HepG2 (cell line): ENCODE data around the gene SLC17A5. TPM values are rescaled to one million over a fixed set of nuclear protein-coding genes. Genes with fewer than 3 reads are reported as not detected.

Experiments used
- ARID5B ChIP-seq: IDR thresholded peaks from 2 replicates; pipeline ENCODE4 v1.4.0; 2020; ENCODE audit warnings: mild to moderate bottlenecking, missing genetic modification reagents
- FOXA3 ChIP-seq: IDR thresholded peaks from 2 replicates; pipeline ENCODE4 v1.6.1; 2016; ENCODE audit warnings: missing genetic modification reagents, missing compliant biosample characterization
- JUNB ChIP-seq: sonication (generic); formaldehyde crosslinking; IDR thresholded peaks from 2 replicates; pipeline ENCODE4 v1.8.0; 2022; ENCODE audit warnings: missing genetic modification reagents, mild to moderate bottlenecking, borderline replicate concordance
- PATZ1 ChIP-seq: sonication (generic); formaldehyde crosslinking; IDR thresholded peaks from 2 replicates; pipeline ENCODE4 v1.4.0; 2020; ENCODE audit warnings: missing genetic modification reagents
- PBX3 ChIP-seq: sonication (generic); formaldehyde crosslinking; IDR thresholded peaks from 2 replicates; pipeline ENCODE4 v1.8.1; 2023; ENCODE audit warnings: missing genetic modification reagents, inconsistent platforms, borderline replicate concordance
- POLR2A ChIP-seq, 2 experiments: IDR thresholded peaks; 2 replicates each; pipeline ENCODE4 v1.6.1; 2011; ENCODE audit warnings: low read depth in 2 of 2, low read length in 2 of 2, mild to moderate bottlenecking in 1 of 2, moderate library complexity in 1 of 2; ENCODE audit not compliant: insufficient read depth in 1 of 2
- REL ChIP-seq: sonication (generic); formaldehyde crosslinking; conservative IDR thresholded peaks from 2 replicates; pipeline ENCODE4 v1.8.0; 2022; ENCODE audit warnings: mild to moderate bottlenecking, missing genetic modification reagents, moderate library complexity
- STAG1 ChIP-seq: sonication (generic); formaldehyde crosslinking; IDR thresholded peaks from 2 replicates; pipeline ENCODE4 v1.4.0; 2020; ENCODE audit warnings: missing genetic modification reagents
- TFDP1 ChIP-seq: IDR thresholded peaks from 2 replicates; pipeline ENCODE4 v1.6.1; 2016; ENCODE audit warnings: missing compliant biosample characterization, missing genetic modification reagents, borderline replicate concordance
- XBP1 ChIP-seq: sonication (generic); formaldehyde crosslinking; IDR thresholded peaks from 2 replicates; pipeline ENCODE4 v1.5.0; 2020; ENCODE audit warnings: missing genetic modification reagents
- ZNF589 ChIP-seq: sonication (generic); formaldehyde crosslinking; conservative IDR thresholded peaks from 2 replicates; pipeline ENCODE4 v1.8.0; 2022; ENCODE audit warnings: mild to moderate bottlenecking, moderate library complexity, missing genetic modification reagents
- ZNF792 ChIP-seq: IDR thresholded peaks from 2 replicates; pipeline ENCODE4 v1.6.1; 2016
- ZSCAN9 ChIP-seq: IDR thresholded peaks from 2 replicates; pipeline ENCODE4 v1.6.1; 2016; ENCODE audit warnings: borderline replicate concordance
- polyA plus RNA-seq, 8 experiments: library from polyadenylated mRNA; depleted of rRNA in 3 of 8; stranded (reverse) in 7 of 8; unstranded in 1 of 8; fragments of >200 nt; fragmentation: Illumina TruSeq in 4 of 8; extraction: Trizol in 4 of 8; gene quantifications; 2 replicates each; pipeline versions ENCODE4 v1.2.1 to v1.2.3, GENCODE V29; 2011 to 2016; ENCODE audit warnings: low read depth in 4 of 8, missing spikeins in 1 of 8, mixed read lengths in 1 of 8; ENCODE audit not compliant: insufficient read depth in 1 of 8
- total RNA-seq, 5 experiments: library from RNA; depleted of rRNA; stranded (reverse); fragments of >200 nt; fragmentation: Illumina TruSeq; extraction: Trizol; gene quantifications; 2 replicates each; pipeline ENCODE4 v1.2.3, GENCODE V29; 2016; ENCODE audit warnings: low read depth in 1 of 5
- TF ChIP-seq, protein P1 (sequence below): sonication (generic); formaldehyde crosslinking; IDR thresholded peaks from 2 replicates; pipeline ENCODE4 v1.4.0; 2020; ENCODE audit warnings: missing genetic modification reagents, mild to moderate bottlenecking, borderline replicate concordance
- TF ChIP-seq, protein P2 (sequence below): IDR thresholded peaks from 2 replicates; pipeline ENCODE4 v1.6.1; 2016; ENCODE audit warnings: low read depth, control low read depth

The SLC17A5 gene
- total and polyA plus RNA-seq, 2 of the 13 experiments (the other 11 are each of a cell fraction or from before 2014, with no cell fraction given) = 18.3 to 20.5 TPM

DNA sequence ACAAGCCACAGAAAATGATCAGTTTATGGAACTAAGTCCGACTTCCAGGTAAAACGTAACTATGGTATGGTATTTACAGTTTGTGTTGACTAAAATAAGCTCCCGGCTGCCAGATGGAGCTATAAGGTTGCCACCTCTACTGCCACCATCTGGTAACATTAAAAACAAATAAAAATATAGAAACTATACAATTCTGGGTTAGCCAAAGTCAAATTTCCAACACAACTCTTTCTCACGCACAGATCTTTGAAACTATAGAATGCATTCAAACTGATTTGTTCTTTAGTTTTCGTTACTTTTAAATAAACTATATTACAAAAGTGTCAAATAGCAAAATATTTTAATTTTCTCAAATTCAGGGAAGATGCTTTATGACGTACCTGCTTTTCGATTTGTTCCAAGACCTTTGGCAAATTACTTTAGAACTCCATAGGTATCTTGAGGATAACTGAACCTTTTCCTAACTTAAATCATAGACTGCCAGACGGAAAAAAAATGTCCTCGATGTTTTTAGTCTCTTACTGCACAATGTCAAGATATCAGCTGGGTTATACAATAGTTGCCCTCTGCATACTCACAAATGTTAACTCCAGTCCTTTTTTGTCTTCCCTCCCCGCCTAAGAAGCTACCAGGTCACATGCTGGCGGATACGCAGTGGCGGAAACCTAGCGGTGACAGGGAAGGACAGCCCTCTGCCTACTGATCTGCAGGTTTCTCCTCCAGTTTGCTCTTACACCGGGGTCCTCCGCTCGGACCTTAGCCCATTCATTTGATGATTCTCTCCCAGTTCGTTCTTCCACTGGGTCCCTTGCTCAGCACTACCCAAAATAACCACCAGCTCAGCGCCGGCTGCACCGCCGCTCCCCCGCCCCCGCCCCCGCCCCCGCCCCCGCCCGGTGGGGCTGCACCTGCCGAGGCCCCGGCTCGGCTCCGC lies 888 bp downstream of the SLC17A5 start (continued):
- TF ChIP-seq, protein P1, sequence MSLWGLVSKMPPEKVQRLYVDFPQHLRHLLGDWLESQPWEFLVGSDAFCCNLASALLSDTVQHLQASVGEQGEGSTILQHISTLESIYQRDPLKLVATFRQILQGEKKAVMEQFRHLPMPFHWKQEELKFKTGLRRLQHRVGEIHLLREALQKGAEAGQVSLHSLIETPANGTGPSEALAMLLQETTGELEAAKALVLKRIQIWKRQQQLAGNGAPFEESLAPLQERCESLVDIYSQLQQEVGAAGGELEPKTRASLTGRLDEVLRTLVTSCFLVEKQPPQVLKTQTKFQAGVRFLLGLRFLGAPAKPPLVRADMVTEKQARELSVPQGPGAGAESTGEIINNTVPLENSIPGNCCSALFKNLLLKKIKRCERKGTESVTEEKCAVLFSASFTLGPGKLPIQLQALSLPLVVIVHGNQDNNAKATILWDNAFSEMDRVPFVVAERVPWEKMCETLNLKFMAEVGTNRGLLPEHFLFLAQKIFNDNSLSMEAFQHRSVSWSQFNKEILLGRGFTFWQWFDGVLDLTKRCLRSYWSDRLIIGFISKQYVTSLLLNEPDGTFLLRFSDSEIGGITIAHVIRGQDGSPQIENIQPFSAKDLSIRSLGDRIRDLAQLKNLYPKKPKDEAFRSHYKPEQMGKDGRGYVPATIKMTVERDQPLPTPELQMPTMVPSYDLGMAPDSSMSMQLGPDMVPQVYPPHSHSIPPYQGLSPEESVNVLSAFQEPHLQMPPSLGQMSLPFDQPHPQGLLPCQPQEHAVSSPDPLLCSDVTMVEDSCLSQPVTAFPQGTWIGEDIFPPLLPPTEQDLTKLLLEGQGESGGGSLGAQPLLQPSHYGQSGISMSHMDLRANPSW (CRISPR knock-in tag) = no peak
- no peak for TF ChIP-seq FOXA3
- TF ChIP-seq XBP1 (CRISPR knock-in tag) = no peak
- TF ChIP-seq, protein P2, sequence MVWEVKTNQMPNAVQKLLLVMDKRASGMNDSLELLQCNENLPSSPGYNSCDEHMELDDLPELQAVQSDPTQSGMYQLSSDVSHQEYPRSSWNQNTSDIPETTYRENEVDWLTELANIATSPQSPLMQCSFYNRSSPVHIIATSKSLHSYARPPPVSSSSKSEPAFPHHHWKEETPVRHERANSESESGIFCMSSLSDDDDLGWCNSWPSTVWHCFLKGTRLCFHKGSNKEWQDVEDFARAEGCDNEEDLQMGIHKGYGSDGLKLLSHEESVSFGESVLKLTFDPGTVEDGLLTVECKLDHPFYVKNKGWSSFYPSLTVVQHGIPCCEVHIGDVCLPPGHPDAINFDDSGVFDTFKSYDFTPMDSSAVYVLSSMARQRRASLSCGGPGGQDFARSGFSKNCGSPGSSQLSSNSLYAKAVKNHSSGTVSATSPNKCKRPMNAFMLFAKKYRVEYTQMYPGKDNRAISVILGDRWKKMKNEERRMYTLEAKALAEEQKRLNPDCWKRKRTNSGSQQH (CRISPR knock-in tag) = 0 out of 2 replicates have a peak, but pooled peaks have one; percentile 41
- TF ChIP-seq REL (CRISPR knock-in tag) = no peak
- no peak for TF ChIP-seq ZNF589 (CRISPR knock-in tag)
- 0 out of 2 replicates have a peak, but pooled peaks have one; percentile 1 for TF ChIP-seq PBX3 (CRISPR knock-in tag)
- peak; percentile 21 for TF ChIP-seq STAG1 (CRISPR knock-in tag)
- 0 out of 2 replicates have a peak, but pooled peaks have one; percentile 8 for TF ChIP-seq ZSCAN9 (CRISPR knock-in tag)
- TF ChIP-seq TFDP1 (CRISPR knock-in tag) = peak; percentile 32; the same call in 1 of the 2 replicates
- 0 out of 2 replicates have a peak, but pooled peaks have one; percentile 17 for TF ChIP-seq ZNF792 (CRISPR knock-in tag)
- no peak for TF ChIP-seq JUNB (CRISPR knock-in tag)
- TF ChIP-seq ARID5B = no peak
- TF ChIP-seq PATZ1 = no peak
- peak in 1 of 2 experiments; percentile 45; a peak in 2 of 4 replicates for TF ChIP-seq POLR2A (IDR thresholded peaks at IDR 0.05; ENCODE audit: insufficient read depth in 1 of 2, low read depth in 2 of 2, low read length in 2 of 2)
